Measurements from ENCODE around the gene PREX1. TPM values are rescaled to one million over a fixed set of nuclear protein-coding genes. Genes with fewer than 3 reads are reported as not detected.

PREX1 gene
- total and polyA plus RNA-seq, 2 donors (not counting 3 experiments of a cell fraction or from before 2014, with no cell fraction given): 51.3 to 72.9 TPM

GRCh38 chr20:48782053-48782452, 45.7 kb downstream of the PREX1 start:
- CTCF ChIA-PET: interaction anchor here (1.4 kb wide), 1 partner anchor 12 kb away, joined by 3 read pairs; no protein-coding TSS in a partner anchor
- Histone ChIP-seq H2AFZ (ENCODE audit: low read depth, low read length) (no peak overlapping the region), H3K27ac (ENCODE audit: insufficient read depth, low read depth, low read length) (no peak overlapping the region), H4K20me1 (replicated peaks; ENCODE audit: control insufficient read depth, extremely low read depth, insufficient read depth, low read length) (peaks cover 9% of the 10 kb centered on the region), H3K4me2 (ENCODE audit: insufficient read depth, low read length) (no peak overlapping the region), H3K4me3 (replicated peaks in 1 of 3; ENCODE audit: insufficient read depth in 1 of 3, low read depth in 1 of 3, low read length in 3 of 3) (no peak overlapping the region), H3K9ac (replicated peaks; ENCODE audit: extremely low read depth, insufficient read depth, low read length) (no peak overlapping the region), H3K36me3 (ENCODE audit: control insufficient read depth in 2 of 2, extremely low read depth in 1 of 2, insufficient read depth in 2 of 2, low read length in 2 of 2) (no peaks in the 10 kb centered on the region), H3K4me1 (ENCODE audit: control insufficient read depth, extremely low read depth, insufficient read depth, low read length) (no peaks in the 10 kb centered on the region), H3K9me3 (replicated peaks; ENCODE audit: control insufficient read depth, insufficient read depth, low read length) (no peaks in the 10 kb centered on the region), H3K9me1 (replicated peaks; ENCODE audit: control insufficient read depth, extremely low read depth, insufficient read depth, low read length) (no peaks in the 10 kb centered on the region), H3K27me3 (ENCODE audit: control insufficient read depth in 2 of 2, insufficient read depth in 2 of 2, low read length in 2 of 2) (no peaks in the 10 kb centered on the region), H3K79me2 (ENCODE audit: control insufficient read depth, insufficient read depth, low read length) (peaks cover 98% of the 10 kb centered on the region)
- POLR2A ChIA-PET: no interaction called here
- dilution Hi-C loops (cut with MboI; ENCODE audit: extremely low pct_ligation_motif_present, low sequenced_read_pairs) (no loop called here), intact Hi-C loops (cut with micrococcal nuclease) (no loop called here)
- no peak for FAIRE-seq
- DNase-seq (ENCODE audit: low read depth, low spot score): no peak
- no TSS peak for BruUV-seq (replicated peaks)
- TF ChIP-seq JUN (IDR thresholded peaks at IDR 0.05; ENCODE audit: borderline replicate concordance, insufficient read depth, insufficient read length, low read depth) (no peak), MAX (IDR thresholded peaks at IDR 0.05; ENCODE audit: insufficient read depth, insufficient read length) (no peak), EZH2 (IDR thresholded peaks at IDR 0.05; ENCODE audit: borderline replicate concordance, low read depth, low read length, severe bottlenecking) (no peak), GATA2 (IDR thresholded peaks at IDR 0.05; ENCODE audit: insufficient read depth, insufficient read length, low read depth, low read length) (no peak), CTCF (IDR thresholded peaks at IDR 0.05; ENCODE audit: extremely low read depth in 1 of 2, insufficient read depth in 1 of 2, low read depth in 1 of 2, low read length in 2 of 2) (no peak), POLR2AphosphoS5 (IDR thresholded peaks at IDR 0.05; ENCODE audit: insufficient read depth, low read depth, low read length) (no peak), MYC (IDR thresholded peaks at IDR 0.05; ENCODE audit: low read depth, low read length) (no peak), FOS (IDR thresholded peaks at IDR 0.05; ENCODE audit: borderline replicate concordance, insufficient read depth, low read length) (no peak), POLR2A (IDR thresholded peaks at IDR 0.05; ENCODE audit: low read depth, low read length) (no peak)
